SW 1271 (cell line): ENCODE results near the gene RASA3.

Source experiments
- DNase-seq, 2 experiments: peaks; one replicate each; lab custom pipeline; 2025; lab: John Stamatoyannopoulos, UW

Gene RASA3

DNA sequence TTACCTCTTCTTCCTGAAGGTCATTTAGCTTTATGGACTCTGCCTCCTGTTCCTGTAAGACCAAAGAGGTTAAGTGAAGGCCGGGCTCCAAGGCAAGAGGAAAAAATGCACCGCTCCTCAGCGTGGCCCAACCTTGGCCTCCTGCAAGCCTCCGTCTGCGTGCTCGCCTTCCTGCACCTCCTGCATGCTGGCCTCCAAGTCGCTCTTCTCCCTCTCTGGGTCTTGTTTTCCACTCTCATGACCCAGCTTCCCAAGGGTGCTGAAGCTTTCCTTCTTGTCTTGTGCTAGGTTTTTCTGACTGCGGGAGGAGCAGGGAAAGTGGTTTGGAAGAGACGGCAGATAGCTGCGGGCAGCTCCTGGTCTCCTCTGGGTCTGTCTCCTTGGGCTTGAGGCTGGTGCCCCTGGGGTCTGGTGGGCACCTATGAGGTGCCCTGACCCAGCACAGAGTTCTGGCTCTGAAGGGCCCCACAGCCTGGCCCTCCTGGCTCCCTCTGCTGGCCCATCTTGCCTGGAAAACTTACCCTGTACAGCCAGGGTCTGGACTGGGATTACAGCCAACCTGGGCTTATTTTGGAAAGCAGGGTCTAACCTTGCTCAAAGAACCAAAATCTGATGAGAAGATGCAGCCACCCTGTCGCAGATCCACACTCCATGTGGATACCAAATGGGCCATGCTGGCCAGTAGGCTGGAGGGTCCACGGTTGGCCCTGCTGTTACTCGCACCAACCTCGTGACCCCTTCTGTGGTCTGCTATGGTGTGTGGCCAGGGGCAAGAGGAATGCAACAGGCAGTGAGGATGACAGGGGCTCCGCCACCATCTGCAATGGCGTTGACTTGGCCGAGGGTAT lies 163.7 kb downstream of the RASA3 start:
- DNase-seq = no peak

DNA sequence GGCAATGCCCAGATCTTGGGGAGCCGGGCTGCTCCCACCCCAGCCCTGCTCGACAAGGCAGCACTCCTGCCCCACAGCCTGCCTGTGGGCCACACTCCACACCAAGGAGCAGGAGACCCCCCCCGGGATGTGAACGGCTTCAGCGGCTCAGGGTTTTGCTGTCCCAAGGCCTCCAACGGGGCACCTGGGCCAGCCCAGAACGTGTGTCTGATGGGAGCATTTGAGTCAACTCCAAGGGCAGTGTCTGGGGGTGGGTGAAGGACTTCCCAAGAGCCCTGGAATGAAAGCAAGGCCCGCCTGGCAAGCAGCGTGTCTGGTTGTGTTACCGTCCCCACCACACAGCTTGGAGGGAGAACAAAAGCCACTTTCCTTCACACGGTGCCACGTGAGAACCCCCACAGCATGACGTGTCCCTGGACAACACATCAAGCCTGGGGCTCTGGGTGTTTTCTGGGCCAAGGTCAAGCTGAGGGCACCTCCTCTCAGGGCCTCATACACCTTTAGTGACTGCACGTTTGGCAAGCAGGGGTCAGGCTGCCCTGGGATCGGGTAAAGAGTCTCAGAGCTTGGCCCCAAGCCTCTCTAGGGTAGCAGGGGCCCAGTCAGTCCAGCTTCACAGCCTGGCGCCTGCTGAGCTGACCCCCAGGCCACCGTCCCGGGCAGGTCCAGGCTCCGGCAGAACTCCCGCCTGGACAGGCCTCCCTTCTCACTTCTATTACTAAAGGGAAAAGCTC lies 164.5 kb downstream of the RASA3 start:
- no peak for DNase-seq

GRCh38 chr13:113967206-113967720 lies 165.2 kb downstream of the RASA3 start:
- no peak for DNase-seq

- no peak for DNase-seq
These were observed 166.2 kb downstream of the RASA3 start for GRCh38 chr13:113965968-113966884.

GRCh38 chr13:113965383-113965874 lies 167.0 kb downstream of the RASA3 start:
- DNase-seq = no peak

DNA sequence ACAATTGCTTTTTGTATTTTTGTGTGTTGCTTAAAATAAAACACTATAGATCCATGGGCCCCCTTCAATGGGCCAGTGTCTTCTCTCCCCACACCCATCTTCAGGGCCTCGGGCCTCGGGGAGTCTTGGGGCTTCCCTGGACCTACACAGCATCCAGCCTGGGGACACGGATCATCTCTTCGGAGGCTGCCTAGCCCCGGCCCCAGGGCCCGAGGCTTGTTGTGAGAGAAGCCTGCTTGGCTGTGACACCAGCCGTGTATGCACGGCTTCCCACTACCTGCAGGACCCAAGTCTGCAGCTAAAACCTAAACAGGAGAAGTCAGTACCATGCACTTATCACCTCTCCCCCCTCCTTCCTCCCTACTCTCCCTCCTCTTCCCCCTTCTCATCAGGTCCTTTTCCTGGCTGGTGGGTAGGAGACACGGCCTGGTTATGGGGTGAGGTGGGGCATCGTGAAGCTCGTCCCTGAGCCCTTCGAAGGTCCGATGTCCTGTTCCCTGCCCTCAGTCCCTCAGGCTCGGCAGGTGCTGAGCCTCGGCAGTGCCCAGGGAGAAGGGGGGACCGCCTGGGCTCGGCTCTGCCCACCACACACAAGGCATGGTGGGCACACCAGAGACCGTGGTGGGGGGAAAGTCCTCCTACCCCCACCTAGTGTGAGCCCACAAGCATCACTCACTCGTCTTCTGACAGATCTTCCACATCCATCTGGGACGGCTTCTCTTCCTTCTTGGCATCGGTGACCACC lies 168.0 kb downstream of the RASA3 start:
- DNase-seq = no peak

- no peak for DNase-seq
These were observed 169.0 kb downstream of the RASA3 start for GRCh38 chr13:113963376-113963775.

DNA sequence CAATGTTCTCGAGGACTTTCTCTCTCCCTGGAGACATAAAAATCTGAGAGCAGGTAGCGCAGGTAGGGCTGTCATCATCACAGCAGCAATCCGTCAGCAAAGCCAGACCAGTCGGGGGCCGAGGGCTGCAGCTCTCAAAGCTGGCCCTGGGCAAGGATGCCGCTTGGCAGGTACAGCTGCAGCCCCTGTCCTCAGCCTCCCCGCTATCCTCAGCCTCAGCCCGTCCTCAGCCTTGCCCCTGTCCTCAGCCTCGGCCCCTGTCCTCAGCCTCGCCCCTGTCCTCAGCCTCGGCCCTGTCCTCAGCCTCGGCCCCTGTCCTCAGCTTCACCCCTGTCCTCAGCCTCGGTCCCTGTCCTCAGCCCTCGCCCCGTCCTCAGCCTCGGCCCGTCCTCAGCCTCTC lies 169.4 kb downstream of the RASA3 start:
- no peak for DNase-seq

- DNase-seq = no peak
These were observed 170.0 kb downstream of the RASA3 start for GRCh38 chr13:113962386-113962785.

DNA sequence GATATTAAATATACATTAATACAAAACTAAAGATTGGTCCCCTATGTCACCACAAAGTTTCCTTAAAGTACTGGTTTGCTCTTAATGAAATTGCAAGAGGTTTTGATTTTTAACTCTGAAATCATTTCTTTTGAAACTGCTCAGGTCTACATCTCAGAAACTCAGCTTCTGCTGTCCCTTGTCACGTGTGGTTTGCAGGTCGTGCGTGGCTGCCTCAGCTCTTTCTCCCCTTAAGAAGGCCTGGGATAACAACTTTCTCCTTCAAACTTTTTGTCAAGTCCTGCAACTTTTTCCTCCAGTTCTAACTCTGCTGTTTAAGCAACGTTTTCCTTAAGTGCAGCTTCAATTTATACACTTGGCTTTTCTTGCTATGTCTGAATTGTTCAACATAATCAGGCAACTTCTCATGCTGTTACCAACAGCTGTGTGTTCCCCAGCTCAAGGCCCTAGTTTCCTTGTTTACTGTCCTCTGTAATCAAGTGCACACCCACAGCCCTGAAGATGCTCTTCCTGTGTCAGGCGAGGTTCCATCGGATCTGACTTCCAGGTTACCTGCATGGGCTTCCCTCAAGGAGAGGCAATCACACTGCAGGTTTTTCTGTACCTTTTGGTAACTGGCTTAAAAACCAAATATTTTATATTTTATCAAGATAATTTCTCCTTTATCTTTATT lies 172.0 kb downstream of the RASA3 start:
- no peak for DNase-seq

DNA sequence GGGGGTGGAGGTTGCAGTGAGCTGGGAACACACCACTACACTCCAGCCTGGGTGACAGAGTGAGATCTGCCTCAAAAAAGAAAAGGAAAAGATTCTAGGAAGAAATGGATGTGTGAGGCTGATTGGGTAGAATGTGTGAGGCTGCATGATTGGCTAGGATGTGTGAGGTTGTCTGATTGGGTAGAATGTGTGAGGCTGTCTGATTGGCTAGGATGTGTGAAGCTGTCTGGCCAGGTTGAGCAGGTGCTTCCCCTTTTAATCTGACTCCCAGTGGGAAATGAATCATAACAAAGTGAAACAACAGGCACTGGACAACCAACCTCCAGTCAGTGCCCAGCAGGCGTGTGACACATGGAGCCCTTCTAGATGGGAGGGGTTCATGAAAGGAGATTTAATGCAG lies 173.2 kb downstream of the RASA3 start:
- DNase-seq = no peak

GRCh38 chr13:113958373-113958772 lies 174.1 kb downstream of the RASA3 start:
- no peak for DNase-seq

DNA sequence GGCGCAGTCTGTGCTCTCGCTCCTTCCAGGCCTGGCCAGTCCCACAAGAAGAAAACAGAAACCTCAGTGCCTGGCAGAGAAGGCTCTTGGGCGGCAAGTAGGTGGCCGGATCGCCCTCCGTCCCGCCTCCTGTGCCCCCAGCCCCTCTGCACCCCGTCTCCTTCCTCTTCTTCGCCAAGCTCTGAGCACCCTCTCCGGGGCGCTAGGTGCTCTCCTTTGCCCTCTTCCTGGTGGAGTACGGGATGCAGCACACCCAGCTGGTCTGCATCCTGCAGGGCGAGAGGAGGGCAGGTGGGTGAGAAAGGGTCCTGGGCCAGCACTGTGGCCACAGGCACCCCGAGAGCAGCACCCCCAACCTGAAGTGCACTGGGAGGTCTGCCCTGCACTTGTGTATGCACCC lies 175.9 kb downstream of the RASA3 start:
- no peak for DNase-seq

GRCh38 chr13:113955691-113956090 lies 176.7 kb downstream of the RASA3 start:
- no peak for DNase-seq

- no peak for DNase-seq
These were observed 177.2 kb downstream of the RASA3 start for GRCh38 chr13:113955235-113955634.

- no peak for DNase-seq
These were observed 178.2 kb downstream of the RASA3 start for GRCh38 chr13:113954046-113954835.

GRCh38 chr13:113953561-113953960 lies 178.9 kb downstream of the RASA3 start:
- no peak for DNase-seq

GRCh38 chr13:113952983-113953520 lies 179.4 kb downstream of the RASA3 start:
- no peak for DNase-seq
